GM19351 (cell line): Measurements from ENCODE around the gene DUSP5.
"Not testable (repeated sequence)": the region's sequence is repeated elsewhere in the genome, so short reads cannot be mapped to it uniquely, and the experiment has no call there.

ENCODE experiments used
- ATAC-seq: cut with Tn5 transposase; IDR thresholded peaks from one replicate; pipeline ENCODE4 v1.9.1; 2021; ENCODE audit warnings: mild to moderate bottlenecking, moderate library complexity; ENCODE audit not compliant: unreplicated experiment

The DUSP5 gene

DNA sequence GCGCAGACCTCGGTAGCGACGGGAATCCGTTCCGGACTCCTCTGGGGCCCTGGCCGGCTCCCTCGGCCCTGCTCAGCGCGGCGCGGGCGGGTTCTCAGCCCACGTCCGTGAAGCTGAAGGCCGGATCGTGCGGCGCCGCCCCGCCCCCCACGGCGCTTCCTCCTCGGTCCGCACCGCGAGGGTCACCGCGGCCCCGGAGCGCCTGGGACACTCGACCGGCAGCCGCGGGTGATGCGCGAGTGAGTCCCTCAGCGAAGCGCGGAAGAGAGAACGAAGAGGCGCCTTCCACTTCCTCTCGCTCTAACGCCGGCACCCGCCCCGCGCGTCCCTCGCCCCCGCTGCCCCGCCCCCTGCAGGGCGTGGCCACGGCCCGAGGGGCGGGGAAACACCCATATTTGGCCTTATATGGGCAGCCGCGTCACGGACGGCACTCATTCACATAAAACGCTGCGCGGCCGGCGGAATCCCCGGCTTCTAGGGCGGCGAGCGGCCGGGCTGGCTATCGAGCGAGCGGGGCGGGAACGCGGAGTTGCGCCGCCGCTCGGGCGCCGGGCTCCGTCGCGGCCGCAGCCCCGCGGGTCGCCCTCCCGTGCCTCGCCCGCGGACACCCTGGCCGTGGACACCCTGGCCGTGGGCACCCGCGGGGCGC is at the start of gene DUSP5:
Gene DUSP5, plus strand, starts transcription at position 470 of the 649 bp plus-strand sequence. CDS start 215 bp downstream, outside the sequence.
- peak; percentile 63 for ATAC-seq

DNA sequence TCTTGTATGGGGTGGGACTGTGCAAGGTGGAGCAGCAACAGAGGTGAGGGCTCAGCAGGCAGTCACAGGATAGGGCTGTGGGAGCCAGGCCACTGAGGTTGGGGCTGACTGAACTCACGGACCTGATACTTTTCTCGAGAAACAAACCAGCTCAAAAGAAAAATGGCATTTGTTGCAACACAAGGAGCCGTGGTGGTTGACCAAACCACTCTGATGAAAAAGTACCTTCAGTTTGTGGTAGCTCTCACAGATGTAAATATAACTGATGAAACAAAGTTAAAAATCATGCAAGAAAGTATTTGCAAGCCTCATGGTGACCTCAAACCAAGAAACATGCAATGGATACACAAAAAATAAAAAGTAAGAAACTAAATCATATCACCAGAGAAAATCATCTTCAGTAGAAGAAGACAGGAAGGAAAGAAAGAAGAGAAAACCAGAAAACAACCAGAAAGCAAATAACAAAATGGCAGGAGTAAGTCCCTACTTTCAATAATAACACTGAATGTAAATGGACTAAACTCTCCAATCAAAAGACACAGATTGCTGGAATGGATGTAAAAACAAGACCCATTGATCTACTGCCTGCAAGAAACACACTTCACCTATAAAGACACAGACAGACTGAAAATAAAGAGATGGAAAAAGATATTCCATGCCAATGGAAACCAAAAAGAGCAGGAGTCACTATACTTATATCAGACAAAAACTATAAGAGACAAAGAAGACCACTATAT is 48.9 kb upstream of the DUSP5 start:
- ATAC-seq = no peak

DNA sequence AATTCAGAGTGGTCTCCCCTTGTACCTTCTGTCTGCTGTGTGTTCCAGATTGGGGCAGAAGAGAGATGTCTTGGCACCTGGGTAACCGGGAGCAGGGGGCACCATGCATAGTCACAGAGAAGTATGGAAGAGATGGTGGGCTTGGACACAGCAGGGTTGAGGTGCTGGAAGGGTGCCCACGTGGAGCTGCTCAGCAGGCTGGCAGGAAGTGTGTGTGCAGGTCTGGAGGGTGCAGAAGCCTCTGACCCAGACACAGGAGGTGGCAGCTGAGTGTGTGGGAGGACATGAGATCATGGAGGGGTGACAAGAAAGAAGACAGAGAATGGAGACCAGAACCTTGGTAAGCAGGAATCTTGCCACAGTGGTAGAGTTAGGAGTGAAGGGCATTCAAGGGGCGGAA is 42.3 kb upstream of the DUSP5 start:
- ATAC-seq = no peak

- ATAC-seq = no peak
Observed at GRCh38 chr10:110456046-110456445, 41.7 kb upstream of the DUSP5 start.

- no peak for ATAC-seq
Observed at GRCh38 chr10:110456523-110457091, 41.1 kb upstream of the DUSP5 start.

DNA sequence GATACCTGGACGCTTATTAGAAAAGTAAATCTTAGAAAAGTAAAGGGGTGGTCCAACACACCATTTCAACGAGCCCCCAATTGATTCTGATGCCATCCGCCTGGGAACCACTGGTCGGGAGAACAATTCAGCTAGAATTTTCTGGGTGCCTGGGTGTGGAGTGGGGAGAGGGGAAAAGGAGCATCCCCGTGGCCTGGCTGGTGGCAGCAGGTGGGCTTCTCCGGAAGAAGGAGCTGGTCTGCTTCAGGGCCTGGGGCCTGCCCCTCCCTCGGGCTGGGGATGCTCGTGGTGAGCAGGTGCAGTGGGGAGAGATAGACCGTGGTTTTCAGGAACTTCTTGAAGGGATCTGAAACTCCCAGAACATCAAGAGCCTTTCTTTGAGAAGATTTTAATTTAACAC is 39.9 kb upstream of the DUSP5 start:
- ATAC-seq = no peak

GRCh38 chr10:110458266-110458920 is 39.3 kb upstream of the DUSP5 start:
- ATAC-seq = peak; percentile 38

- ATAC-seq = no peak
Observed at GRCh38 chr10:110459600-110459999, 38.1 kb upstream of the DUSP5 start.

DNA sequence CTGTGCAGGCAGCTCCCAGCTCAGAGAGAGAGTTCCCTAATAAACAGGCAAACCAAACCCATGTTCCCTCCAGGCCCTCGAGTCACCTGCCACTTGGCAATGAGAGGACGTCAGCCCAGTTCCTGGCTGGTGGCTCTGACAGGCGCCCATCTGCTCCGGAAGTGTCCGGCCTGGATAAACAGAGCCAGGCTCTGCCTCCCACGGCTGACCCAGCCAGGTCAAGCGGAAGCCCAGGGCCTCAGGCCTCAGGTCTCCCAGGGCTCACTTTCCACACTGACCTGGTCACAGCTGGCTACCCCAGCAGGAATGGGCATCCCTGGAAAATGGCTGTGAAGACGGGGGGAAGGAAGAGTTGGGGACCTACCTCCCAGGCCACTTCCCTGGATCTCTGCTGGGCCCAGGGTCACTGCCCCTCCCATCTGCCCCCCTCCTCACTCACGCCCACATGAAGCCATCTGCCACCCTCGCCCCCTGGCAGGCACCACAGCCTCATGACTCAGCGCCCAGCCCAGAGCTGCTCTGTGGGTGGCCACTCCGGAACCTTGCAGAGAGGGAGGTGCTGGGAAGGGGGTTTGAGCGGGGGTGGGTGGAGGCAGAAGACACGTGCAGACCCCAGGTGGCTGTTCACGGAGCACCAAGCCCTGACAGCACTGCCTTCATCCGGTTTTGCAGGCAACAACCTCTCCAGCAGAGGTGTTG is 37.4 kb upstream of the DUSP5 start:
- ATAC-seq = no peak

- no peak for ATAC-seq
Observed at GRCh38 chr10:110461088-110461487, 36.6 kb upstream of the DUSP5 start.

GRCh38 chr10:110461530-110461929 is 36.2 kb upstream of the DUSP5 start:
- no peak for ATAC-seq

DNA sequence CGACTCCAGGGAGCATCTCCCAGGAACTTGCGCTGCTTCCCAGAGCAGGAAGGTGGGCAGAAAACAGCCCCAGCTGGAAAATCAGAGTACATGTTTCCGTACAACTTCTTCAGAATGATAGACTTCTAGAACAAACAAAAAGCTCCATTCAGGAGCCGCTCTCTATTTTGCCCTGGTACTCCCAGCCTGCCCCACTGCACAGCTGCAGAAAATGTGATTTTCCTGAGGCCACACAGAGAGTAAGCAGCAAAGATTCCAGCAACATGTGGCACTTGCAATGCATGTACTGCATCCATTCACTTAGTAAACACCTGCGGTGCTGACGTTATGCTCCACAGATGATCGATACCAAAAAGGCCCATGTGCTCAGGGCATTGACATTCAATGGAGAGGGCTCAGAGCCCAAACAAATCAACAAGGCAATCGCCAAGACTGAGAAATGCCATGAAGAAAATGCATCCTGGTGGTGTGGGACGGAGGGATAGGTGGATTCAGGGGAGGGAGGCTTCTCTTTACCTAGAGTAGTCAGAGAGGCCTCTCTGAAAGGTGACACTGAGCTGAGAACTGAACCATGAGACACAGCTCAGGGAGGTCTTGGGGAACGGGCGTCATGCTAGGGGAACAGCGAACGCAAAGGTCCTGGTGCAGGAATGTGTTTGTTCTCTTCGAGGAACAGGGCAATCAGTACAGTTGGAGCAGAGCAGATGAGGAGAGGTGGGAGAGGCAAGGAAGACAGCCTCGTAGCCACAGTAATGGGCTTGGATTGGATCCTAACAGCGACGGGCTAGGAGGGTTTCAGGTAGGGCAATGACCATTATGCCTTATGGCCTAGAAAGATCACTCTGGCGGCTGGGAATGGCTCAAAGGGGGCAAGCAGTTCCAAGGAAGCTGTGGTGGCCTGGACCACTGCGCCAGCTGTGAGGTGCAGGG is 35.3 kb upstream of the DUSP5 start:
- ATAC-seq = no peak

GRCh38 chr10:110468258-110468657 is 29.4 kb upstream of the DUSP5 start:
- ATAC-seq = not testable (repeated sequence)

GRCh38 chr10:110470541-110470940 is 27.2 kb upstream of the DUSP5 start:
- ATAC-seq = not testable (repeated sequence)

DNA sequence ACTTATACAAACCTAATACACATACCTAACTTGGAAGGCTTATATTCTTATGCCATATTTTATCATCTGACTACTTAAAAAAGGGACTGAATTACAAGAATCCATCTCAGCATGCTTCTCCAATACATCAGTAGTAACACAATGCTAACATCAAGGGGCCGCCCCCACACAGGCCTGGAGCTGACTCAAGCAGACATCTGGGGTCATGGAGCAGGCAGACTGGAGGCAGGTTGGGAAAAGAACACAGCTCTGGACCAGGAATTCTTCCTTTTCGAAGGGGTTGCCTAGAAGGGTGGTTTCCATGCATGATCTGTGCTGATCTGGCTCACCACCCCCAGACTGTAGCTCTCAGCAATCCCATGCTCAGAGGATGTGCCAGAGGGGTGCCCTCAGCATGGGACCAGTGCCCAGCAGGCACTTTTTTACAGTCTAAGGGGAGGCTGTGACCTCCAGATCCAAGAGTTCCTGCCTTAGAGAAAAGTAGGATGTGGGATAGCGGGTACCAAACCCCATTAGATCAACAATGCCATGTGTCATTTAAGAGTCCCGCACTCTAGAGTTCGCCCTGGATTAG is 26.1 kb upstream of the DUSP5 start:
- no peak for ATAC-seq

DNA sequence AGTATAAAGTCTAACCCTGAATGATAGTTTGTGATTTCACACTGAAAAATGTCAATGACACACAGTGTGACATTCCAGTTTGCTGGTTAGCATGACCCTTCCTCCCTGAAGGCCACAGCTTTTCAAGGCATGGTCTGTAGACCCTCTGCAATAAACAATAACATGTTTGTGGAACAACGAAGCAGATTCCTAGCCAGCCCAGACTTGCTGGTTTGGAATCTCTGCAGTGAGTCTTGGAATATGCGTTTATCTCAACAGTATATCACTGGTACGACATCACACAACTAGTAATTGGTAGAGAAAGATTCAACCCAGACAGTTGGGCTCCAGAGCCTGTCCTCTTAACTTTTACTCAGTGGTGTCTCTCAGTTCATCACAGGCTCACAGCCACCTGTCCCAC is 23.7 kb upstream of the DUSP5 start:
- no peak for ATAC-seq

- no peak for ATAC-seq
Observed at GRCh38 chr10:110474826-110475225, 22.9 kb upstream of the DUSP5 start.

GRCh38 chr10:110475722-110476515 is 21.8 kb upstream of the DUSP5 start:
- no peak for ATAC-seq

DNA sequence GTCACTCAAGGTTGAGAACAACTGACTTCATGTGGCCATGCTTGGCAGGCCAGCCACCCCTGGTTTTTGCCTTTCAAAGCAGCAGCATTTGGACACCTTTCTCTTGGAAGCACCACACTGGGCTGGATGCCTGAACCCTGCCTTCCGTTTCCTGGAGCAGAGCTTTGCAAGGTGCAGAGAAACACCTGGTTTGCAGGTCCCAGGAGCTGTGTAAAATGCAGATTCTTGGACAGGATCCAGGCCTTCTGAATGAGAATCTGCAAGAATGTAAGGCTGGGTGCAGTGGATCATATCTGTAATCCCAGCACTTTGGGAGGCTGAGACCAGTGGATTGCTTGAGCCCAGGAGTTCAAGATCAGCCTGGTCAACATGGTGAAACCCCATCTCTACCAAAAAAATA is 18.0 kb upstream of the DUSP5 start:
- ATAC-seq = no peak
